Stimulated activated CD8-positive, alpha-beta memory T cell treated with anti-CD3 and anti-CD28 coated beads, Interleukin-2, amount 100 ng/mL, for 48 hours (primary cell): Measurements from ENCODE around the gene ATP9A.

ENCODE experiments used
- DNase-seq, 2 donors: peaks; one replicate each; pipeline ENCODE4 v3.0.0-alpha.2; 2020; ENCODE audit warnings: low read depth in 2 of 2

ATP9A gene

DNA sequence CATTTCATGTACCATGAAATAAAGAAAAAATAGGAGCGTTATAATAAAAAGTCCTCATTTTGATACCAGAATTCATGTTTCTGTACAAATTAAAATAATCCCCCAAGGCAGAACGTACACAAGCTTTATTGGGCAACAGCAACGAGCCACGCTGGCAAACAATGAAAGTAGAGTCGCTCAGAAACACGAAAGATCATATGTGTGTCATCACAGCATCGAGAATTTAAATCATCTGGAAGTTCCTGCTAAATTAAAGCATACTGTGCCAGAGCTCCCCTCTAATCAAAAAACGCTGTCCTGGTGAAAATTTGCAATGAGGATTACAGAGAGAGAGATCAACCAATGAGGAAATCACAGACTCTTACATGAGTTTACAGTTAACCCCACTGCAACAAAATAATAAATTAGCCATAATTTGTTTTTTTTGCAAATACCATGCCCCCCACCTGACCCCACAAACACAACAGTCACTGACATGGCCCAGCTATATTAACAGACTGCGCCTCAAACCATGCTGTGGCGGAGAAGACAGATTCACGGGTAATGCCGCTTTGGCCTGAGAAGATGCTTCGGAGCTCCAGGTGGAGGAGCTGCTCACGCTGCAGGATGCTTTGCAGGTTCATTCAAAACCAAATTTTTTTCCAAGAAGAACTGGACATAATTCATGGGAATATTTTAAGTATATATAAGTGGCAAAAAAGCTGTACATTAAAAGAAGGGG is 171.4 kb downstream of the ATP9A start:
- no peak for DNase-seq

DNA sequence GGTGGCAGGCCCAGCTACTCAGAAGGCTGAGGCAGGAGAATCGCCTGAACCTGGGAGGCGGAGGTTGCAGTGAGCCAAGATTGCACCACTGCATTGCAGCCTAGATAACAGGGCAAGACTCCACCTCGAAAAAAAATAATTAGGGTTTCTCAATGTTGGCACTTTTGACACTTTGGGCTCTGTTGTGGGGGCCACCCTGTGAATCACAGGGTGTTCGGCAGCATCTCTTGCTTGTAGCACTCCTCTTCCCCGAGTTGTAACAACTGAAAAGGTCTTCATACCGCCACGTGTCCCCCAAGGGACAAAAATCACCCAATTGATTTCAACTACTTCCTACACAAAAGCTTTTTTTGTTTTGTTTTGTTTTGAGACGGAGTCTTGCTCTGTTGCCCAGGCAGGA is 172.4 kb downstream of the ATP9A start:
- DNase-seq = no peak

DNA sequence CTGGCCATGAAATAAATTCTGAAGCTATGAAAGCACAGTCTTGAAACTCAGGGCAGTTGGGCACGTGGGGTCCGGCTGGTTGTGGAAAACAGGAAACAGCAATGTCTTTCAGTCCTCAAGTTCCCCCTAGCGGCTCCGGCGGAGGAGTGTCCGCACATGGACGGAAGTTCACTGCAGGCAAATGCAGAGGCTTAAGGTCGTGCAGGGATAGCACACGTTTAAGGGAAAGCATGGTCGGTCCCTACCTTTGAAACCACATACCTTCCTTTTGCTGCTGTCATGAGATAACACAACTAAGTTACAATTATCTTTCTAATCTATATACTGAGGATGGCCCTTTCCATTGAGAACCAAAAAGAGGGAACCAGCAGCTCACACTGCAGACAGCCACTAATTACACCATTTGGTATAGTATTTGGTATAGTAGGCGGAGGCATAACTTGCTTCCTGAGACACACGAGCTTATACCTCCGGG is 173.1 kb downstream of the ATP9A start:
- peak; percentile 66 to 68 for DNase-seq

GRCh38 chr20:51594236-51595057 is 173.7 kb downstream of the ATP9A start:
- DNase-seq = no peak

GRCh38 chr20:51593584-51593983 is 174.6 kb downstream of the ATP9A start:
- DNase-seq = no peak

- DNase-seq = no peak
Measured at GRCh38 chr20:51592564-51592963, 175.6 kb downstream of the ATP9A start.

DNA sequence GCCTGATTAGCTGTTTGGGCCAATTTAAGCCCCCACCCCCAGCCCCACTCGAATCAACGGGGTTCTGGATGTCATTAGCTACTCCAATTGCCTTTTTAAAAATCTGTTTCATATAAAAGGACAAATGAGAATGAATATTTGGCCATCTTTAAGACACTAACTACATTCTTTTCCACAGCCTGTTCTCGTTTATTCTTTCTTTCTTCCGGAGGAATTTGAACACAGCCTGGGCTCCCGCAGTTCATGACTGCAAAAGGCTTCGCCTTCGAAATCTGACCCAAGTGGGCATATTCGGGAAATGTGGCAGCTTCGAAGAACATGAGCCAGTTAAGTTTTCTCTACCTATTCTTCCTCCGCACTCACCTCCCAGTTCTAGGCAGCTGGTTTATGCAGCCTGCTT is 176.3 kb downstream of the ATP9A start:
- no peak for DNase-seq

DNA sequence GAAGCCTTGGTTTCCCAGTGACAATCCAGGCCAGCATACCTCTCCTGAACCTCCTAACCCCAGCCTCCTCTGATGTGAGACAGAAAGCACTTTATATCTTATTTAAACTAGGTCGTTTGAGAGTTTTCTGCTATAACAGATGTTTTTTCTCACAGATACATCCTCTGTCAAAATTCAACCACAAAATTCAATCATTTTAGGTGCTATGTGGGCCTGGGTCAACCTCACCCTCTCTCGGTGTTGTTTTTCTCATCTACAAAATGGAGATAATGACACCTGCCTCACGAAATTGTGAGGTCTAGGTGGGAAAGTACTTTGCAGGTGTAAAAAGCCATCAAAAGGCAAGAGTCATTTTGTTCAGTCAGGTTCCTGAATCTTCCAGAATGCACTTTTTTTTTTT is 179.4 kb downstream of the ATP9A start:
- no peak for DNase-seq

DNA sequence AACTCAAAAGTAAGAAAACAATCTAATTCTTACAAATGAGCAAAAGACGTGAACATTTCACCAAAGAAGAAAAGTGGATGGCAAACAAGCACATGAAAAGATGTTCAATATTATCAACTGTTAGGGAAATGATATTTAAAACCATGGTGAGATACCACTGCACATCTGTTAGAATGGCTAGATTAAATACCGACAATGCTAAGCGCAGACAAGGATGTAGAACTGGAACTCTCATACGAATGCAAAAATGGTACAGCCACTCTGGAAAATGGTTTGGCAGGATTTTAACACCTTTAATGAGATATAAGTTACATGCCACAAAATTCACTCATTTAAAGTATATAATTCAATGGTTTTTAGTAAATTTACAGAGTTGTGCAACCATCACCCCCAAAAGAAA is 181.0 kb downstream of the ATP9A start:
- no peak for DNase-seq

- DNase-seq = no peak
Measured at GRCh38 chr20:51586005-51586440, 182.2 kb downstream of the ATP9A start.

- no peak for DNase-seq
Measured at GRCh38 chr20:51585148-51585547, 183.0 kb downstream of the ATP9A start.

- no peak for DNase-seq
Measured at GRCh38 chr20:51584737-51585136, 183.5 kb downstream of the ATP9A start.

DNA sequence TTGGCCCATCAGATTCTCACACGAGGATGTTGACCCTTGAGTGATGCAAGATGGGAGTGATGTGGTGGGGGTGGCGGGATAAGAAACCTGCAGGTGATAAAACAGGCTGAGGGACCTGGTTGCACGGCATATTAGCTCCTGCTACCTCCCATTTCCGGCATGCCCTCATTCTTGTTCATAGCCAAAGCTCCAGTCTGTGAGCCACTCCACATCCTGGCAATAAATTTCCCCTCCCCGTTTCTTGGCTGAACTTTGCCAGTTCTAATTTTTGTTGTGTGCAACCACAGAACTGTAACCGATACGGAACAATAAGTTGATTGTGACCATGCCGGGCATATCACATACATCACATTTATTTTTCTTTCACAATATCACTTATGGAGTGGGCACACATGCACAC is 184.1 kb downstream of the ATP9A start:
- DNase-seq = no peak

DNA sequence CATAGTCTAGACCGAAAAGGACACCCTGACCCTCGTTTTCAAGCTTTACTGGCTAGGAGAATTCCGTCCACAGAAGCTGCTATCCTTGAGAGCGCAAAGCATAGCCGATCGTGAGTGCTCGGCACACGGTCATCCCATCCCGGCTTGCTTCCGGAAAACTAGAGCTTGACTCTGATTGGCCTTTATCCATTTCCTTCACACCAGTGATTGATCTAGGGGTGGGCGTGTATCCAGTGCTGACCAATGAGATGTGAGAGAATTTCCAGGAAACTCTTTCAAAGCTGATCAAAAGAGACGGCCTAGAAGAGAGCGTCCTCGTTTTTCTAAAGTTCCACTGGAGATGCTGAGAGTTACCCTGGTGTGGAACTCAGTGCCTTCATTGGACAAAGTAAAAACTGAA is 184.7 kb downstream of the ATP9A start:
- no peak for DNase-seq

GRCh38 chr20:51583073-51583472 is 185.1 kb downstream of the ATP9A start:
- DNase-seq = no peak

DNA sequence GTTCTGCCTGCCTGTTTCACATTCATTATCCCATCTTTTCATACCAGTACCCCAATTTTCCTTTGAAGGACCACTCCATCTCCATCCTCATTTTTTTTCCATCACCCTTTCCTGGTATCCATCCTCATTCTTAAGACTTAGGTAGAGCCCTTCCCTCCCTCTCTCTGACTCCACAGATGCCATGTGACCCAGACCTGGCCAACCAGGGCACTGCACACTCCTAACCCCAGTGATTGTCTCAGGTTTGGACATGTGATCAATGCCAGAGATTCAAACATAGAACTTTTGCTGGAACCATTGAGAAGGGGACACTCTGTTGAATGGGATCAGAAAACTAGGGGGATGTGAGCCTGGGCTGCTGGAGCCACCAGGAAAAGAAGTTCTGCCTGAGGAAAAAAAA is 186.6 kb downstream of the ATP9A start:
- DNase-seq = no peak

GRCh38 chr20:51579137-51579536 is 189.1 kb downstream of the ATP9A start:
- DNase-seq = no peak

DNA sequence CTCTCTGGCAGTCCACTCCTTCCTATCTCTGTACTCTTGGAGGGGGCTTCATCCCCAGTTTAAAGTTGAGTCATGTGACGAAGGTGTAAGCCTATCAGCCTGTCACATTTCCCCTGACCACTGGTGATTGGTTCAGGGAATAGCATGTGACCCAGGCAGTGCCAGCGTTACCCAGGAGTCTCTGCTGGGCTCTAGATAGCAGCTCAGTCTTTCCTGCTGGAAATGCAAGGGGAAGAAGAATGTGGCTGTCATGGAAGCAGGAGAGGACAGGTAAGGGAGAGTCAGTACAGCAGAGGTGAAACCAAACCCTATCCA is 190.1 kb downstream of the ATP9A start:
- no peak for DNase-seq

GRCh38 chr20:51577432-51578144 is 190.6 kb downstream of the ATP9A start:
- no peak for DNase-seq

GRCh38 chr20:51575486-51575885 is 192.7 kb downstream of the ATP9A start:
- DNase-seq = no peak

DNA sequence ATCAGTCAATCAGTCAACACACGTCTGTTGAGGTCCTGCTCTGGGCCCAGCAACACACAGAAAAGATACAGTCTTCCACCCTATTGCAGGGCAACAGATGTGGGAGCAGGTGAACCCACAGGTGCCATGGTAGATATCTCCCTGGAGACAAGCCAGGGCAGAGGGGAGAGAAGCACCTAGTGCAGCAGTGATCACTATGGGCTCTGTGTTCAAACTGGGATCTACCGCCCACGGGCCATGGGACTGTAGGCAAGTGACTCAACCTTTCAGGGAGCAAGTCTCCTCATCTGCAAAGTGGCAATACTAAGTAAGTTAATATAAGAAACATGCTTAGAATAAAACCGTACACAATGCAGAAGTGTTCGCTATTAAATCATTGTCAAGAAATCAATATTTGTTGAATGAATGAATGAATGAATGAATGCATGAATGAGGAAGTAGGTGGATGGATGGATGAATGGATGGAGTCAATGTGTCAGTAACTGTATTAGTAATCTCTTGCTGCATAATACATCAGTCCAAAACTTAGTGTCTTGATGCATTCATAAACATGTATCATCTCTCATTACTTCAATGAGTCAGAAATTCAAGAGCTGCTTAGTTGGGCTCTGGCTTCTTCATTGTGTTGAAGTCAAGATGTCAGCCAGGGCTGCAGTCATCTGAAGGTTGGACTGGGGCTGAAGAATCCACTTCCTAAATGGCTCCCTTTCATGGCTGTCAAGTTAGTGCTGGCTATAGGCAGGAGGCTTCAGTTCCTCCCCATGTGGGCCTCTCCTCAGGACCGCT is 193.7 kb downstream of the ATP9A start:
- peak in 1 of 2 donors; percentile 45 for DNase-seq
